HG03175 (cell line): ENCODE data around the gene FSTL1.

Experiments used
- ATAC-seq: cut with Tn5 transposase; IDR thresholded peaks from one replicate; pipeline ENCODE4 v1.9.1; 2021; ENCODE audit warnings: mild to moderate bottlenecking, moderate library complexity; ENCODE audit not compliant: unreplicated experiment

Gene FSTL1

DNA sequence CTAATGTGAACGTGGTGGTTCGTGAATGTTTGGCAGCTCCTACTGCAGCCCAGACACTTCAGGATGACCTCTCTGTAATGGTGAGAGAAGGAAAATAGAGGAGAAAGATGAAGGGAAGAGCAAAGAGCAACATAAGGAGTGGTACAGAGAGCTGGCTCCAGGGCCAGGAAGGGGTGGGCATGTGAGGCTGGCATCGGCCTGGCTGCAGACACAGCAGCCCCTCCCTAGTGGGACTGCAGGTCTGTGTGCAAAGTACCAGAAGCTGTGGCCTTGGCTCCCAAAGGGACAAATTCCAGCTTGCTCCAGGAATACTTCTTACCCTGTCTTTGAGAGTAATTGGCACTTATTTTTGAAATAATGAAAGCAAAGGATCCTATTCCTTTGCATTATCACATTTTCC lies 10.0 kb downstream of the FSTL1 start:
- ATAC-seq = no peak

GRCh38 chr3:120440001-120440703 lies 10.6 kb downstream of the FSTL1 start:
- no peak for ATAC-seq

GRCh38 chr3:120438665-120439370 lies 12.0 kb downstream of the FSTL1 start:
- no peak for ATAC-seq

DNA sequence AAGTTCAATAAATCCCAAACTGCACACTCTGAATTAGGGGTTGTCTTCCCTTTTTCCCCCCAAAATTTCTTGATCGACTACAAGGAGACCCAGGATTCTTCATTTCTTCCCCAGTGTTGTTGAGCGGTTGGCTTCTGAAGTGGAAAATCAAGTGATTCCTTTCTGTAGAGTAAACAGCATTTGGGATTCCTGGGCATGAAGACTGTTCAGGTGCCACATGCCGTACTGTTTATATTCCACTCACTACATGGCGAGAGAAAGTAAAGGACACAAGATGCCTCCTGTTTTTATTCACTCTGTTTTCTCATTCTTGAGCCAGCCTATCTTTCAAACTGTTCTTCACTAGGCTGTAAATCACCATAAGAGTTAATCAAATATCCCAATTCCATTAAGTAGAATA lies 12.6 kb downstream of the FSTL1 start:
- ATAC-seq = no peak

DNA sequence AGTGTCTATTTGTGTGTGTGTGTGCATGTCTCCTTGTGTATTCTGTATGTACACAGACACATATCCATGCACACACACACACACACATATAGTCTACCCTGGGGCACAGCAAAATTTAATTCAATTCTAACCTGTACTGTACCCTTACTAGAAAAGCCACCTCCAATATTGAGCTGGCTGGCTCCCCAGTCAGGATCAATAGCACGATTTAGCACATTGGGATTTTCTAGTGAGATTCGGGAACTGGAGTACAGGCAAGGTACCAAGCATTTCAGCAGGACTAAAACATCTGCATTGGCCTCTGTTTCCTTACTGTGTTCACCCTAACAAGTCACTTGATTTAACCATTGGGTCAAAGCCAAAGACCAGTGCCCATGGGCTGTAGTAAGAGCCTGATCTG lies 13.2 kb downstream of the FSTL1 start:
- no peak for ATAC-seq

DNA sequence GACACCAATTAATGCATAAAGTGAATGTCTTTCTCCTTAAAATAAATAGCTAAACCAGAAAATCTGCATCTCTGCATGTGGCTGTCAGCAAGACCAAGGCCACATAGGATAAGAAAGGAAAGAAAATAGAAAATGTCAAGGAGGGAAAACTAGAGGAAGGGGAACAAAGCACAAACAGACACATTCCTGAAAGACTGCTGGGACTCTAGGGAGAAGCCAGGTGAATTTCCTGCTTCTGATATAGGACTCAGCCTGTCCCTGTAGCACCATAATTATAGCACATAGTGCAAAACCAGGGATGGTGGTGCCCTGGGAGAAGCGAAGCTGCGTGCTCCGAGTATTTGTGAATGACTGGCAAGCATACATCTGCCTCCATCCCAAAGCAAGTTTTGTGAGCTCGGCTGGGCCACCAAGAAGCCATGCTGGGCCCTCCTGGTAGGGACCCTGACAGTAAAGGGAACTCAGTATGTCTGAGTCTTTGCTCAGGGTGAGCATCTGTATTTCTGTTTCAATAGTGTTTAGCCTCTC lies 14.2 kb downstream of the FSTL1 start:
- ATAC-seq = no peak

GRCh38 chr3:120435621-120436020 lies 15.2 kb downstream of the FSTL1 start:
- ATAC-seq = no peak

GRCh38 chr3:120433662-120434331 lies 17.0 kb downstream of the FSTL1 start:
- no peak for ATAC-seq

- ATAC-seq = no peak
These were observed 18.5 kb downstream of the FSTL1 start for GRCh38 chr3:120432150-120432860.

- no peak for ATAC-seq
These were observed 20.9 kb downstream of the FSTL1 start for GRCh38 chr3:120429921-120430361.

- no peak for ATAC-seq
These were observed 21.9 kb downstream of the FSTL1 start for GRCh38 chr3:120428924-120429323.

DNA sequence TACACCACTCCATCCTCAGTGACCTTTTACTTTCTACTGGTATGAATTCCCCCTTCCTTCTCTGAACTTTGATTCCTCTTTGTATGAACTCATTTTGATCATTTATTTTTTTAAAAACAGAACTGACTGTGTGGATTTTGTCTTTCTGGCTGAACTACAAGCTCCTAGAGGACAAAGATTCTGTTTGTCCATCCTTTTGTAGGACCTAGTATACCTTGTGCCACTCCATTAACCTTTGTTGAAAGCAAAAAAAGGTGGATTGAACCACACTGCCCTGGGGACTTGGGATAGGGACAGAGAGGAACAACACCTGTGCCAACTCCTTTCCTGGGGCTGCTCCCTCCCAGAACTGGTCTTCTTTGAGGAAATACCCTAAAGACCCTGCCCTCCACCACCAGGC lies 23.6 kb downstream of the FSTL1 start:
- ATAC-seq = no peak

DNA sequence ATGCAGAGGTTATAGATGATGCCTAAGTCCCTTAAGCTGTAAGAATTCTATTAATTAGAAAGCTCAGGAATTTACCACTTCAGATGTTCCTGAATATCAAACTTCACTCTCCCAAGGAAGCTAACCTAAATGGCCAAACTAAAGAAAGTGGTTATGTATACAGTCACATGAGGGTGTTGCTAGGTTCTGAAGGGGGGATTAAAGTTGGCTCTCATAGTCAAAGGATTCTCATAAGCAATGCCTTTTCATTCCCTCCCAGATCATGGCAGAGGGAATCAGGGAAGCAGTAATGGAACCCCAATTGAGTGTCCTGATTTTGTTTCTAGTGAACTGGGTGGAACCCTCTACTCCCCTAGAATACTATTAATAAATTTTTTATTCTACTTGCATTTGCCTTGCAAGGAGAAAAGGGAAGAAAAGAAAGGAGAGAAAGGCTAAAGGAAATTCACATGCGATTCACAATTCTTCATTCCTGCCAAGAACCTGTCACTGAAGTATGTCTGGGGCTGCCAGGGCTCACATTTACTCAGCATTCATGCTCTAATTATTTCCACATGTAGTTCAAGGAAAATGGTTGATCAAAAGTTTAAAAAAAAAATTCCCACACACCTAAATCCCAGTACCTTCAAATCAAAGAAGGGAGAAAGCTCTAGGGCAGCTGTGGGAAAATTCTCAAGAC lies 25.1 kb downstream of the FSTL1 start:
- ATAC-seq = no peak

DNA sequence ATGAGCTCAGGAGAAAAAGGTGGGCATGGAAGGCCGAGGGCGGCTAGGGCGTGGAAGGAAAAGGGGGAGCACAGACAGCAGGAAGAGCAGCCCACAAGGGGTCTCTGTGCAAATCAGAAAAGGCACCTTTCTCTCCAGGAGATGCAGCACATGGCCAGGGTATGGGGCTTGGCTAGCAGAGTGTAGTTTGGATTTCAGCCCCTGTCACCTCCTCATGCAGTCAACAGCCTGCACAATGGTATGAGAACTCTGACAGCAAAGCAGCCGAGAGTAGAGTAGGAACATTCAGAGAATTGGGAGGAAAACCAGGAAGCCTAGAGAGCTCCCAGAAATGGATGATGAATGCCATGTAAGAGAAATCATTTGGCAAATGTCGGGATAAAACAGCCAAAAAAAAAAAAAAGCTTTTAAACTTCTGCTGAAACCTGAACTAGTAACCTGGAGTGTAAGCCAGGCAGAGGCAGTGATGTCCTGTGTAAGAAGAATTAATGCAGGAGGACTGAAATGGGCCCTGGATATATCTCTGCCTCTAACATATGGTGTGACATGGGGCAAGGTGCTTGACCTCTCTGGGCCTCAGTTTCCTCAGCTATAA lies 25.7 kb downstream of the FSTL1 start:
- no peak for ATAC-seq

DNA sequence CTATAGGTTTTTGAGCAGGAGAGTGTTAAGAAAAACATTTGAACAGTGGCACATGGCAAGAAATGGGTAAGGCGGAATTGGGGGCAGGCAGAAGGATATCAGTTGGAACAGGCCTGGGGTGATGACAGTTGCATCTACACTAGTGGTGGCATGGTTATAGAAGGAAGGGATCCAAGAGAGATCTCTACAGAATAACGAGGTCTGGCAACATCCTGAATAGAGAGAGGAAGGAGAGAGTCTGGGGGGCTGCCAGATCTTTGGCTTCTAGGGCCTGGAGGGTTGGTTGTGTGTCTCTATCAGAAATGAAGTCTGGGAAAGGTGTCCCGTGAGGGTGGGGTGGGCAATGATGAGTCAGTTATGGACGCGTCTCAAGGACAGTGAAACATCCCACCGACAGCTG lies 26.3 kb downstream of the FSTL1 start:
- no peak for ATAC-seq

- ATAC-seq = no peak
These were observed 27.4 kb downstream of the FSTL1 start for GRCh38 chr3:120423432-120423831.

DNA sequence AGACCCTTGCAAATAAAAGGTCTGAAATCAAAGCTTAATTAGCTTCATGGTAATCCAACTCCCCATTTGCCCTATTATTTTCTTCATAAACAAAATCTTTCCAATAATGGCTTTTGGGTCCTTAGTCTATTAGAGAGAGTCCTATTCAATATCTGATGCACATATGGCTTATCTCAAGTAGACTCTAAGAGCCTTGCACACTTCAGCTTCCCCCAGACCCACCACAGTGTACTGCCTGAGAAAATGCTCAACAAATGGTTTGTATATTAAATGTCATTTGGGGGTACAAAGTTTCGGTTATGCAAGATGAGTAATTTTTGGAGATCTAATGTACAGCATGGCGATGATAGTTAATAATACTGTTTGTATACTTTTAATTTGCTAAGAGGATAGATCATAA lies 28.9 kb downstream of the FSTL1 start:
- no peak for ATAC-seq

- ATAC-seq = no peak
These were observed 29.8 kb downstream of the FSTL1 start for GRCh38 chr3:120420928-120421551.

GRCh38 chr3:120420360-120420759 lies 30.4 kb downstream of the FSTL1 start:
- ATAC-seq = no peak

DNA sequence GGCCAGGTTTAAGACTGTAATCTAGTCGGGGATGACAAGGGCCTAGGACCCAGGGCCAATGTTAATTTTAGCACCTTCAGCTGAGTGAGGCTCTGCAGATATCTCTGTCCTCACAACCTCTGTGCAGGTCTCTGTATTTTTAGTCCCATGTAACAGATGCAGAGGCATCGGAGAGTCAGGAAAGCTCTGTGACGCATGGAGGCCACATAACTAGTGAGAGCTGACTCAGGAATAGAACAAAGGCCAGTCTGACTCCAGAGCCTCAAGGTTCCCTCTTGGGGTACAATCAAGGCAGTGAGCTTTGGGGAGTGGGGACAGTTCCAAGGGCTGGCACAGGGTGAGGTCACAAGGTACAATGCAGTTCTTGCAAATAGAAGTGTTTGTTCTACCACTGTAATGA lies 31.0 kb downstream of the FSTL1 start:
- ATAC-seq = no peak
